Measurements from ENCODE around the gene PCDHAC2.

The PCDHAC2 gene

GRCh38 chr5:140988100-140988499 is 21.8 kb downstream of the PCDHAC2 start:
- no peak for DNase-seq

- DNase-seq, result no peak
These were observed 22.3 kb downstream of the PCDHAC2 start for GRCh38 chr5:140988608-140989007.

GRCh38 chr5:140989254-140990020 is 23.2 kb downstream of the PCDHAC2 start:
- no peak for DNase-seq

- DNase-seq, result no peak
These were observed 26.6 kb downstream of the PCDHAC2 start for GRCh38 chr5:140992828-140993227.

DNA sequence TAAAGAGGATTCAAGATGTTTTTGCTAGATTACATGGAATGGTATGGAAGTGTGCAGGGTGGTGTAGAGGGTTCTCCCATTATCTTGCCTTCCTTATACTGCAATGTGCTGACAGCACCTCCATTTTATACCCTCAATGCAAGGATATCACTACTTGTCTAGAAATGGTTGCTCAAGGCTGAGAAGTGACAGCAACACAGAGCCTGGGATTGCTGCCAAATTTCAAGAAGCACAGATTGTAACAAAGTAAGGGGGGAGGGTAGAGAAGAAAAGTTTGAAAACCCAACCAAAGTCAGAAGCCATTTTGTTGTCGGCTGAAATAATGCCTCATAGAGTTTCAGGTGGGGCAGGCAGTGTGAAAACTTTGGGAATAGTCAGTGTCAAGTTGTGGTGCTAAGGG is 29.8 kb downstream of the PCDHAC2 start:
- no peak for DNase-seq

- DNase-seq, result no peak
These were observed 32.7 kb downstream of the PCDHAC2 start for GRCh38 chr5:140998921-140999410.

- DNase-seq, result no peak
These were observed 35.2 kb downstream of the PCDHAC2 start for GRCh38 chr5:141001446-141001843.

GRCh38 chr5:141001844-141002604 is 35.7 kb downstream of the PCDHAC2 start:
- no peak for DNase-seq

DNA sequence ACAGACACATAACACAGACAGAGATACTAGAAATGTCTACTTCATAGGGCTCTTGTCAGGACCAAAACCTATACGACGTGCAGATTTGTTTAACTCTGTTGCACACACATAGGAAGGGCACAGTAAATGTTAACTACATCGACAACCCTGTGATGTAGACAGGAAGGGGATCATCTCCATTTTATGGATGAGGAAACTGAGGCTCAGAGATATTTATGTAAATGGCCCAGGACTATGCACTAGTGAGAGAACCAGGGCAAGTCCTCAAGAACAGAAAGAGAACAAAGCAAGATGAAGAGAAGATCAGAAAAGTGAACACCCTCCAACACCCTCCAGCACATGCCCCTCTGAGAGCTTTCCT is 36.3 kb downstream of the PCDHAC2 start:
- DNase-seq, result no peak

DNA sequence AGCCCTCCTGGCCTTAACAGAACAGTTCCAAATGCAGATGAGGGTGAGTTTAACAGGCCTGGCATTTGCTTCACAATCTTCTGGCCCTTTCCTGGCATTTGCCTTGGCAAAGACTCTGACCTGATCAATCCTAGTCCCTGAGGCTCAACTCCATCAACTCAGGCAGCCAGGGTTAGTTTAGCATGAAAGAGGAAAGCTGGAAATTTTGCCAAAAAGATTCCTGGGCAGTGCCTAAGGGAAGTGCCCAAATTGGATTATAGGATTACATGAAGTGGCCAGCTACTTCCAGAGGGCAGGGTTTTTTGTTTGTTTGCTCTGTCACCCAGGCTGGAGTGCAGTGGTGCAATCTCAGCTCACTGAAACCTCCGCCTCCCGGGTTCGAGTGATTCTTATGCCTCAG is 36.8 kb downstream of the PCDHAC2 start:
- no peak for DNase-seq

DNA sequence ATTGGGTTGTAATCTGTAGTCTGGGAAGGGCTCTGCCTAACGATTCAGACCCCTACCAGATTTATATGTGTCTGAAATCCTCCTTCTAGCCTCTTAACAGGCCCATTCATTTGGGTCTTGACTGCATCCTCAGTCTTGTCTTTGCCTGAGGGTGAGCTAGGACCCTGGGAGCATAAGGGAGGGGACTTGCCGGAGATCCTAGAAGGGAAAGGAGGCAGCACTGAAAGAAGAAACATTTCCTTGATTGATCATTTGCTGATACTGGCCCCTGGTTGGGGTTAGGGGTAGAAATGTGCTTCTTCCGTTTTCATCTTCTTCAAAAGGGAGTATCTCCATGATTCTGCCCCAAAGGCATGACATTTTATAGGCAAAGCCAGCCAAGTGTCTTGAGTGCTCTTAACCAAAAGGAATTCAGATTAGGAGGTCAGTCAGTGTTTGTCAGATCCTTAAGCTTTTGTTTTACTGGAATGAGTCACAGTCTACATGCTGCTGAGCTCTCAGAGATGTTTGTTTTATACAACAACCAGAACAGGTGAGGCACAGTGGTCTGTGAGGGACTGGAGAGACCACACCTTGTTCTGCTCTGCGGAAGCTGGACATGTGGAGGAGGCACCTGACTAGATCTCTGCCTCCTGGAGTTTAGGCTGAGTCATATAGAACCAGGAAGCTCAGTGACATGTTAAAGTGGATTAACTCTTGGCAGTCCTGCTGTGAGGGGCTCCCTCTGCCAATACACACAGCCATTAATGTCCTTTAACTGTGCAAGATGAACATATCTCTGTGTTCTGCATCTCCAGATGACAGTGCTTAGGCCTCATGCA is 37.7 kb downstream of the PCDHAC2 start:
- no peak for DNase-seq

DNA sequence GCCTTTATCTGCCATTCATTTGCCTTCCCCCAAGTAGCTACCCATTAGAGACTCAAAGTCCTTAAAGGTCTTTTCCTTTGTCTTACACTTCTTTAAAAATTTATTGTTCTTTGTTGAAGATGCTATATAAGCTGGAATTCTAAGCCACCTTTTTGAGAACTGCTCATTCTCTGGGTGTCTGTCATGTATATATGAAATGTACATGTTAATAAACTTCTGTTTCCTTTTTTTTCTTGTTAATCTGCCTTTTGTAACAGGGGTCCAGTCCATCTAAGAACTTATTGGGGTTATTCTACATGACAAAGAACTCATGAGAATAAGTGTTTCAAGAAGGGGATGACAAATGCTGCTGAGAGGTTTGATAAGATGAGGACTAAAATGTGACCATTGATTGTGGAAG is 41.5 kb downstream of the PCDHAC2 start:
- no peak for DNase-seq

- no peak for DNase-seq
These were observed 43.9 kb downstream of the PCDHAC2 start for GRCh38 chr5:141010047-141010793.

DNA sequence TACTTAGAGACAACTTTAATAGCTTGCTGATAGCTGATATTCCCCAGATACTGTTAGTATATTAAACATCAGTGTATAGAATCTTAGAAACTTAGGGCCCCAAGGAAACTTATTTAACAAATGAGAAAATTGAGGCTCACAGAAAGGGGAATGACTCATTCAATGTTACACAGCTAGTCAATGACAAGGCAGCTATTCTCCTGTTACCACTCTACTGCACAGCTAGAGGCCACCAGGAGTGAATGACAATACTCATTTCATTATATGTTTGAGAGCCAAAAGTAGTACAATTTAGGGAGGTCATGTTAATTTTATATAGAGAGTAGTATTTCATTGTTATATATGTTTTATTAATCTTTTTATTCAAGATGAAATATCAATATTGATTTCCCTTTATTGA is 51.7 kb downstream of the PCDHAC2 start:
- DNase-seq, result no peak
